ENCODE measurements around the gene NHLRC1. TPM values are rescaled to one million over a fixed set of nuclear protein-coding genes. Genes with fewer than 3 reads are reported as not detected.

NHLRC1 gene
- total RNA-seq, 2 donors from 2014 or later = 2.7 to 4.8 TPM

DNA sequence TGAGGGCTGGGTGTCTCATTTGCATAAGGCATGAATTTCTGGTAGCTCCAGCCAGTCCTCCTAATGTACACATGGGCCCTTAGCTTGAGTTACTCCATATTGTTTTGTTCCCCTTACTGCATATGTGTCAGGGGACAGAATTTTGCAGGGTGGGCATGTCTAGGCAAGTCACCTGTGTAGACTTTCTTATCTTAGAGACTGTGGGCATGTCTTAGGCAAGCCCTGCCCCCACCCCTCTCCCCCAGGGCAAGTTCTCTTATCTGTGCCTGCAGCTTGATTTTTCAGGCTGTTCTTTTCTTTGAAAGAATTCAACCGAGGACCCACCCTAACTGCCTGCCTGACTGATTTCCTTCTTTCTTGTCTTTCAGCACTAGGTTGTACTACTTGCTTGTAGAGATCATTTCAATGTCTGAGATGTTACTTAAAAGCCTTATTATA is 32.1 kb downstream of the NHLRC1 start:
- WGBS = 68% methylated on average over 1 of the region's 1 CpG
- Histone ChIP-seq H3K4me3 (no peak overlapping the region), H3K27me3 (replicated peaks; ENCODE audit: insufficient read depth) (no peaks in the 10 kb centered on the region), H3K27ac (no peak overlapping the region), H3K9me3 (no peaks in the 10 kb centered on the region), H3K4me1 (replicated peaks) (no peaks in the 10 kb centered on the region), H3K36me3 (no peaks in the 10 kb centered on the region)
- DNase-seq (ENCODE audit: low spot score) = no peak
- no peak for TF ChIP-seq POLR2A (IDR thresholded peaks at IDR 0.05)
- TF ChIP-seq CTCF (IDR thresholded peaks at IDR 0.05) = no peak
- TF ChIP-seq POLR2AphosphoS5 (IDR thresholded peaks at IDR 0.05) = no peak
- intact Hi-C loops (cut with DNase I) = no loop called here

DNA sequence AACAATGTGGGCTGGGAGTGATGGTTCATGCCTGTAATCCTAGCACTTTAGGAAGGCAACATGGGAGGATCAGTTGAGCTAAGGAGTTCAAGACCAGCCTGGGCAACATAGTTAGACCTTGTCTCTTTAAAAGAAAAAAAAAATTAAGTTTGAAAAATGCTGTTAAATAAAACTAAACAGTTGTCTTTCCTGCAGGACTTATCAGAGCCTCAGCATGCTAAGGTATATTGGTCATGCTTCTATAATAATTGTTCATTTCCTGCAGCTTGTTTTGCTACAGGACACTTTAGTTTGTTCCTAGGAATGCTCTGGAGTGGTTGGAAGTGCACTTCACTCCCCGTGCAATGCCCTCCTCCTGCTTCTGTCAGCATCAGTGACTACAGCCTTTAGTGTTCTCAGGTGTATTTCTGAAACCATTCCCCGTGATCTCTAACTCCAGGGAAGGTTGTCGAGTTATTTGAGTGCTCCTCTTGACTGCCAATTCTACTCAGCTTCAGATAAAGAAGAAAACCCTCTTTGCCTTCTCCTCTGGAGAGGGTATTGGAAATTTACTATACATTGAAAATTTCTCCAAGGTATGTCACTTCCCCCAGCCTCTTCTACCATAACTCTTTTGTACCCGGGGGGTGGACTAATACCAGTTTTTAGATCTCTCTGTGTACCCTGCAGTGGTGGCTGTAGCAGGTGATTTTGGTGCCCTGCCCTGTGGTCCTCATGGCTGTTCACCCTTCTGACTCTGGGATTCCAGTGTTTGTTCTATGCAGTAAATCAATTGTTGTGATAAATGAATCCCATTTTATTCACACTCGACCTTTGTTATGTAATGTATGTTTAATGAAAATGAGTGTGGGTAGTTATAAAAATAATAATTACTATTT is 33.8 kb downstream of the NHLRC1 start:
- H3K4me3 ChIP-seq = no peak overlapping the region
- DNase-seq (ENCODE audit: low spot score) = no peak
- no peak overlapping the region for H3K27ac ChIP-seq
- H3K36me3 ChIP-seq = no peaks in the 10 kb centered on the region
- intact Hi-C loops (cut with DNase I) = no loop called here
- WGBS = 88% methylated on average over 5 of the region's 5 CpGs
- no peaks in the 10 kb centered on the region for H3K27me3 ChIP-seq (replicated peaks; ENCODE audit: insufficient read depth)
- no peaks in the 10 kb centered on the region for H3K4me1 ChIP-seq (replicated peaks)
- no peaks in the 10 kb centered on the region for H3K9me3 ChIP-seq
- TF ChIP-seq POLR2AphosphoS5 (IDR thresholded peaks at IDR 0.05) (no peak), POLR2A (IDR thresholded peaks at IDR 0.05) (no peak), CTCF (IDR thresholded peaks at IDR 0.05) (no peak)

DNA sequence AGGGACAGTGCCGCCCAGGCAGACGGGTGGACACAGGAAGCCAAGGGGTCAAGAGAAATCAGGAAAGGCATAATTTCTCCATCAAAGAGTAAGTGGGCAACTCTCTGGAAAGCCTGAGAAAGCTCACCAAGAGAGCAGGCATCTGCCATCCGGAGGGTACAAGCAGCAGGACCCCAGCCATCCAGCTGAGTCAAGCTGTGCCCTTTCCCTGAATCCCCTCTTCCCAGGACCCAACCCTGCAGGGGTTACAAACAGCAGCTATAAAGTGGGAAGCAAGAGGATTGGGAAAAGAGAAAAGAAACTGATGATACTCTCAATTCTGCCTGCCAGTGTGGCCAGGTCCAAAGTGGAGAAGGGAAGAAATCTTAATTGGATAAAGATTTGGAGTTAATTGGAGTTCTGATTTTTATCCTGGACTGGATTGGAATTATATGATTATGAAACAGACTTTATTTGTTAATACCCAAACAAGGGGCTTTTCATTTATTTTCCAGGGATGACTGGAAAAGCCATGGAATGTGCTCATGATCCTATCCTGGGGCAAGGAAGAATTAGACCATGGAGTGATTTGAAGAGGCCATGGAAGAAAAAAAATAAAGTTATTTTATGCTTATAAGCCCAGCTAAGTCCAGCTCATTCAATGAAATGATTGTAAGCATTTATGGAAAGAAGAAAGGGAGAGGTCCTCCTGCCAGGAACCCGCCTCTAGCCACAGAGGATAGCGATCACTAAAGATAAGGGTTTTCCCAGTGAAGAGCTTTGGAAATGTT is 34.9 kb downstream of the NHLRC1 start:
- Histone ChIP-seq H3K4me3 (no peak overlapping the region), H3K4me1 (replicated peaks) (no peaks in the 10 kb centered on the region), H3K9me3 (no peaks in the 10 kb centered on the region), H3K36me3 (no peaks in the 10 kb centered on the region), H3K27ac (no peak overlapping the region), H3K27me3 (replicated peaks; ENCODE audit: insufficient read depth) (no peaks in the 10 kb centered on the region)
- no peak for DNase-seq (ENCODE audit: low spot score)
- WGBS = 85% methylated on average over 5 of the region's 5 CpGs
- TF ChIP-seq POLR2AphosphoS5 (IDR thresholded peaks at IDR 0.05) = no peak
- TF ChIP-seq POLR2A (IDR thresholded peaks at IDR 0.05) = no peak
- TF ChIP-seq CTCF (IDR thresholded peaks at IDR 0.05) = no peak
- intact Hi-C loops (cut with DNase I) = no loop called here

DNA sequence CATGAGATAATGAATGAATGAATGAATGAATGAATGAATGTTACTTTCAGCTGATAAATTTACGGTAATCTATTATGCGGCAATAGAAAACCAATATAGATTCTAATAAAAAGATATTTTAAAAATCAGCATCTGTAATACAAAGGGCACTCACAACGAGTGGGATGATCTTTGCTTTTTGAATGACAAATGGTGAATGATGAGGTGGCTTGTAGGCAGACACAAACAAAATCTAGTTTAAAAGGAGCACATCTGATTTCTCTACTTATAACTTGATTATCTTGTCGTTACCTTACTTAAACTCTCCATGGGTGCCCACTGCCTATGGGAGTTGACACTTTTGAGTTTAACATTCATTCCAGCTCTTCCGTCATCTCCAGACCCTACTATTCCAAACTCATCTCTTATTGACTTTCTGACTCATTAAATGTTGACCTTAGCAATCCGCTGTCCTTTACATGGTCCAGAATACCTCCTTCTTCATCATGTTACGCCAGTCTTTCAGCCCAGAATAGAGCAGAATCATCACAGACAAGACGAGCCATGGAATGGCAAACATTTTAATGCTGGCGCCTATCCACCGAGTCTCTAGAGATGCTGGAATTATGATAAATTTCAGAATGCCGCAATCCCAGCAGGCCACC is 41.3 kb downstream of the NHLRC1 start:
- 88% methylated on average over 11 of the region's 11 CpGs for WGBS
- no peaks in the 10 kb centered on the region for H3K36me3 ChIP-seq

More for the DNA sequence above, 41.3 kb downstream of the NHLRC1 start:
- Histone ChIP-seq H3K27me3 (replicated peaks; ENCODE audit: insufficient read depth) (no peaks in the 10 kb centered on the region), H3K4me1 (replicated peaks) (no peaks in the 10 kb centered on the region), H3K27ac (no peak overlapping the region), H3K4me3 (no peak overlapping the region), H3K9me3 (no peaks in the 10 kb centered on the region)
- intact Hi-C loops (cut with DNase I) = no loop called here
- TF ChIP-seq POLR2A (IDR thresholded peaks at IDR 0.05) (no peak), CTCF (IDR thresholded peaks at IDR 0.05) (no peak), POLR2AphosphoS5 (IDR thresholded peaks at IDR 0.05) (no peak)
- no peak for DNase-seq (ENCODE audit: low spot score)
